Neural progenitor cell (in vitro differentiated cells): ENCODE results near the gene THAP12.

Experiments used
- CTCF ChIP-seq: fragments of 200-600 bp; sonication (generic); IDR thresholded peaks from 2 replicates; pipeline ENCODE4 v1.5.1; 2017; ENCODE audit warnings: antibody characterized with exemption, mild to moderate bottlenecking
- EZH2 ChIP-seq: fragments of 200-600 bp; sonication (generic); IDR thresholded peaks from 2 replicates; pipeline ENCODE4 v1.6.1; 2017; ENCODE audit warnings: antibody characterized with exemption, mild to moderate bottlenecking, moderate library complexity

GRCh38 chr11:76321820-76322524, 59.0 kb downstream of the THAP12 start:
- TF ChIP-seq CTCF (no peak), EZH2 (peak; percentile 79)
